Prostate gland (tissue), 2 donors: ENCODE measurements around the gene GPS1.

Experiments
- POLR2A ChIP-seq: fragments of 450-650 bp; IDR thresholded peaks from one replicate; pipeline ENCODE4 v1.6.1; 2016; ENCODE audit warnings: antibody characterized with exemption, mild to moderate bottlenecking
- POLR2AphosphoS5 ChIP-seq: sonication (generic); formaldehyde crosslinking; IDR thresholded peaks from one replicate; pipeline ENCODE4 v1.6.1; 2017; ENCODE audit warnings: antibody characterized with exemption
- TF ChIP-seq, protein P1 (sequence below), 4 experiments: fragments of 200-600 bp in 2 of 4; fragments of 450-650 bp in 2 of 4; sonication (generic) in 2 of 4; IDR thresholded peaks; 1 replicate in 3 of 4; 2 replicates in 1 of 4; pipeline ENCODE4 v1.5.1; 2016 to 2019; ENCODE audit warnings: antibody characterized with exemption in 4 of 4, mild to moderate bottlenecking in 2 of 4, moderate library complexity in 2 of 4

DNA sequence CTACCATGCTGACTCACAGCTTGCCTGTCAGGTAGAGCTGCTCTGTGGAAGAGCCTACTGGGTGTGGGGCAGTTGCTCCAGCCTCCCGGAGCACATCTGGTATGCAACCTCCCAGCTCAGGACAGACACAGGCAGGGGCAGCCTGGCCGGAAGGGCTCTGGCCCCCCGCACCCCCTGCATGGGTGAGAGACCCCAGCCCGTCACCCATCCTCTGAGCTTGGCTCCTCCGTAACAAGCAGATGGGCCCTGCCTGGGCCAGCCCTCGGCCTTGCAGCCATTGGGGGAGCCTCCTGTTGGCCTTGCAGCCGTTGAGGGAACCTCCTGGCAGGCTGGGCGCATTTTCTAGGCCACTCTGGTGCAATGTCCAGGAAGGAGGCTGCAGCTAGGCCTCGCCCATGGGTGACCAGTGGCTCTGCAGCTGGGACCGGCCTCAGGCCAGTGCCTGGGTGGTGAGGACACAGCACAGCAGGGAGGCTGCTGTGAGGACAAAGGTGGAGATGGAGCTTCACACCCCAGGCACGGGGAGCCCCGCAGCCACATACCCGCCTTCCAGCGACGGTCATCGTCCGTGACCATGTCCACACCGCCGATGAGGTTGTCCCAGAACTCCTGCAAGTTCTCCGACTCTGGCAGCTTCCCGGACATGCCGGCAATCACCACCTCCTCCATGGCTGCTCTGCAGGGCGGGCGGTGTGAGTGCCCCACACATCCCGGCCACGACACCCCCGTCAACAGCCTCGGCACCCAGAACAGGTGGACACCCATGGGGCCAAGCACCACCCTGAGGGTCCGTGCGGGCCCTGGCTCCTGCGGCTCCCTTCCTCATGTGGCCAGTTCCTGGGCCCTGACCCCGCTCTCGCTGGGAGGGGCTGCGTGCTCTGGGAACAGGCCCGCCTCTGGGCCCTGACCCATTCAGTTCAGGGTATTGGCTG lies 44.3 kb downstream of the GPS1 start:
- TF ChIP-seq, protein P1, sequence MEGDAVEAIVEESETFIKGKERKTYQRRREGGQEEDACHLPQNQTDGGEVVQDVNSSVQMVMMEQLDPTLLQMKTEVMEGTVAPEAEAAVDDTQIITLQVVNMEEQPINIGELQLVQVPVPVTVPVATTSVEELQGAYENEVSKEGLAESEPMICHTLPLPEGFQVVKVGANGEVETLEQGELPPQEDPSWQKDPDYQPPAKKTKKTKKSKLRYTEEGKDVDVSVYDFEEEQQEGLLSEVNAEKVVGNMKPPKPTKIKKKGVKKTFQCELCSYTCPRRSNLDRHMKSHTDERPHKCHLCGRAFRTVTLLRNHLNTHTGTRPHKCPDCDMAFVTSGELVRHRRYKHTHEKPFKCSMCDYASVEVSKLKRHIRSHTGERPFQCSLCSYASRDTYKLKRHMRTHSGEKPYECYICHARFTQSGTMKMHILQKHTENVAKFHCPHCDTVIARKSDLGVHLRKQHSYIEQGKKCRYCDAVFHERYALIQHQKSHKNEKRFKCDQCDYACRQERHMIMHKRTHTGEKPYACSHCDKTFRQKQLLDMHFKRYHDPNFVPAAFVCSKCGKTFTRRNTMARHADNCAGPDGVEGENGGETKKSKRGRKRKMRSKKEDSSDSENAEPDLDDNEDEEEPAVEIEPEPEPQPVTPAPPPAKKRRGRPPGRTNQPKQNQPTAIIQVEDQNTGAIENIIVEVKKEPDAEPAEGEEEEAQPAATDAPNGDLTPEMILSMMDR (IDR thresholded peaks at IDR 0.05), result no peak
- TF ChIP-seq POLR2A (no peak), POLR2AphosphoS5 (peak; percentile 5)
